ENCODE data around the gene NKAIN1.
"Not testable (repeated sequence)": the region's sequence is repeated elsewhere in the genome, so short reads cannot be mapped to it uniquely, and the experiment has no call there.

The NKAIN1 gene

GRCh38 chr1:31195267-31195666 lies 44.4 kb downstream of the NKAIN1 start:
- DNase-seq (ENCODE audit: low spot score): not testable (repeated sequence)

- no peak for DNase-seq (ENCODE audit: low spot score)
Observed at GRCh38 chr1:31193729-31194128, 46.0 kb downstream of the NKAIN1 start.

GRCh38 chr1:31191281-31191680 lies 48.4 kb downstream of the NKAIN1 start:
- no peak for DNase-seq (ENCODE audit: low spot score)

- no peak for DNase-seq (ENCODE audit: low spot score)
Observed at GRCh38 chr1:31189696-31190674, 49.7 kb downstream of the NKAIN1 start.

GRCh38 chr1:31183927-31184554 lies 55.6 kb downstream of the NKAIN1 start:
- DNase-seq (ENCODE audit: low spot score): peak; percentile 43

GRCh38 chr1:31183126-31183525 lies 56.6 kb downstream of the NKAIN1 start:
- DNase-seq (ENCODE audit: low spot score): no peak

- peak; percentile 89 for DNase-seq (ENCODE audit: low spot score)
Observed at GRCh38 chr1:31182352-31182751, 57.3 kb downstream of the NKAIN1 start.

- peak; percentile 56 for DNase-seq (ENCODE audit: low spot score)
Observed at GRCh38 chr1:31181515-31182343, 58.0 kb downstream of the NKAIN1 start.

GRCh38 chr1:31180338-31180737 lies 59.3 kb downstream of the NKAIN1 start:
- DNase-seq (ENCODE audit: low spot score): no peak

- DNase-seq (ENCODE audit: low spot score): not testable (repeated sequence)
Observed at GRCh38 chr1:31176291-31176690, 63.4 kb downstream of the NKAIN1 start.

GRCh38 chr1:31170486-31170735 lies 69.3 kb downstream of the NKAIN1 start:
- DNase-seq (ENCODE audit: low spot score): no peak

GRCh38 chr1:31166462-31166861 lies 73.2 kb downstream of the NKAIN1 start:
- no peak for DNase-seq (ENCODE audit: low spot score)

GRCh38 chr1:31164291-31164690 lies 75.4 kb downstream of the NKAIN1 start:
- DNase-seq (ENCODE audit: low spot score): no peak

- no peak for DNase-seq (ENCODE audit: low spot score)
Observed at GRCh38 chr1:31163866-31164265, 75.8 kb downstream of the NKAIN1 start.

GRCh38 chr1:31161571-31161970 lies 78.1 kb downstream of the NKAIN1 start:
- DNase-seq (ENCODE audit: low spot score): no peak

- DNase-seq (ENCODE audit: low spot score): no peak
Observed at GRCh38 chr1:31159869-31160611, 79.6 kb downstream of the NKAIN1 start.

- no peak for DNase-seq (ENCODE audit: low spot score)
Observed at GRCh38 chr1:31159323-31159722, 80.4 kb downstream of the NKAIN1 start.

- peak; percentile 55 for DNase-seq (ENCODE audit: low spot score)
Observed at GRCh38 chr1:31155216-31155806, 84.4 kb downstream of the NKAIN1 start.

- DNase-seq (ENCODE audit: low spot score): peak; percentile 78
Observed at GRCh38 chr1:31154632-31155215, 85.0 kb downstream of the NKAIN1 start.

- DNase-seq (ENCODE audit: low spot score): no peak
Observed at GRCh38 chr1:31154000-31154631, 85.6 kb downstream of the NKAIN1 start.

GRCh38 chr1:31153423-31153822 lies 86.3 kb downstream of the NKAIN1 start:
- no peak for DNase-seq (ENCODE audit: low spot score)

All from hepatic stellate cell (primary cell).